ENCODE results near the gene FRG1.
"Not testable (repeated sequence)": the region's sequence is repeated elsewhere in the genome, so short reads cannot be mapped to it uniquely, and the experiment has no call there.

- not testable (repeated sequence) for TF ChIP-seq CTCF, POLR2A (IDR thresholded peaks at IDR 0.05)
These were observed 43.3 kb downstream of the FRG1 start for GRCh38 chr4:189983916-189984526.
